Measurements from ENCODE around the gene S100A8.

DNA sequence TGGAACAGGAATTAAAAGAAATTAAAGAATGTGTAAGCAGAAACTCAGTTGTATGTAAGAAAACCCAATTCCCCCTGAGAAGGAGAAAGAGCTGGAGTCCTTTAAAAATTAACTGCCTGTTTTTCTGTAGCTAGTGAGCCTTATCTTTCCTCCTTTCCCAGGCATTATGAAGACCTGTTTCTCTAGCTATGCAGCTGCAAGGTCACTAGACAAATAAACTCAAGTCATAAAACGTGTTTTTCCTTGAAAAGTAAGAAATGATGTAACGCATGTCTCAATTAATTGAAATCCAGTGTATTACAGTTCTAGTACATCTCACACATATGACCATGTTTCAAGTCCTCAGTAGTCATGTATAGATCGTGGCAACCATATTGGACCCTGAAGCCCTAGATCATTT, 20.7 kb downstream of the S100A8 start:
- TF ChIP-seq, protein P1, sequence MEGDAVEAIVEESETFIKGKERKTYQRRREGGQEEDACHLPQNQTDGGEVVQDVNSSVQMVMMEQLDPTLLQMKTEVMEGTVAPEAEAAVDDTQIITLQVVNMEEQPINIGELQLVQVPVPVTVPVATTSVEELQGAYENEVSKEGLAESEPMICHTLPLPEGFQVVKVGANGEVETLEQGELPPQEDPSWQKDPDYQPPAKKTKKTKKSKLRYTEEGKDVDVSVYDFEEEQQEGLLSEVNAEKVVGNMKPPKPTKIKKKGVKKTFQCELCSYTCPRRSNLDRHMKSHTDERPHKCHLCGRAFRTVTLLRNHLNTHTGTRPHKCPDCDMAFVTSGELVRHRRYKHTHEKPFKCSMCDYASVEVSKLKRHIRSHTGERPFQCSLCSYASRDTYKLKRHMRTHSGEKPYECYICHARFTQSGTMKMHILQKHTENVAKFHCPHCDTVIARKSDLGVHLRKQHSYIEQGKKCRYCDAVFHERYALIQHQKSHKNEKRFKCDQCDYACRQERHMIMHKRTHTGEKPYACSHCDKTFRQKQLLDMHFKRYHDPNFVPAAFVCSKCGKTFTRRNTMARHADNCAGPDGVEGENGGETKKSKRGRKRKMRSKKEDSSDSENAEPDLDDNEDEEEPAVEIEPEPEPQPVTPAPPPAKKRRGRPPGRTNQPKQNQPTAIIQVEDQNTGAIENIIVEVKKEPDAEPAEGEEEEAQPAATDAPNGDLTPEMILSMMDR (IDR thresholded peaks at IDR 0.05; ENCODE audit: low read depth, low read length, missing input control), result no peak
- no peak for TF ChIP-seq RAD21 (IDR thresholded peaks at IDR 0.05)

Data from liver (tissue), 3 donors.